T-helper 2 cell treated with Interferon-gamma antibody and Interleukin-4, amounts not matched to agents 100 ng/mL and 5 ng/mL, for 36 hours (primary cell): Measurements from ENCODE around the gene CCDC197. TPM values are rescaled to one million over a fixed set of nuclear protein-coding genes. Genes with fewer than 3 reads are reported as not detected.

Source experiments
- intact Hi-C: fragments of 100-400 bp; cut with micrococcal nuclease; formaldehyde crosslinking; loops from one replicate; pipeline ENCODE4 v1.15.1; 2023
- total RNA-seq: library from RNA; stranded (reverse); gene quantifications from 2 replicates; pipeline ENCODE4 v1.2.3, GENCODE V29; 2022

Gene CCDC197
- total RNA-seq, 1 donor from 2014 or later, result not detected

- intact Hi-C loops, result no loop called here
Observed at GRCh38 chr14:94038921-94039629, 42.0 kb downstream of the CCDC197 start.

GRCh38 chr14:94040247-94040646 is 43.1 kb downstream of the CCDC197 start:
- intact Hi-C loops, result no loop called here

- intact Hi-C loops, result no loop called here
Observed at GRCh38 chr14:94040796-94041195, 43.7 kb downstream of the CCDC197 start.

- intact Hi-C loops, result no loop called here
Observed at GRCh38 chr14:94041551-94042346, 44.6 kb downstream of the CCDC197 start.

- intact Hi-C loops, result no loop called here
Observed at GRCh38 chr14:94042433-94043091, 45.5 kb downstream of the CCDC197 start.

GRCh38 chr14:94043111-94043755 is 46.1 kb downstream of the CCDC197 start:
- intact Hi-C loops, result no loop called here

GRCh38 chr14:94043756-94044475 is 46.8 kb downstream of the CCDC197 start:
- intact Hi-C loops, result no loop called here

- intact Hi-C loops, result no loop called here
Observed at GRCh38 chr14:94044476-94045091, 47.5 kb downstream of the CCDC197 start.

- intact Hi-C loops, result no loop called here
Observed at GRCh38 chr14:94045101-94045500, 48.0 kb downstream of the CCDC197 start.

GRCh38 chr14:94045563-94046345 is 48.7 kb downstream of the CCDC197 start:
- intact Hi-C loops, result no loop called here

GRCh38 chr14:94046696-94047250 is 49.7 kb downstream of the CCDC197 start:
- intact Hi-C loops, result no loop called here

- intact Hi-C loops, result no loop called here
Observed at GRCh38 chr14:94047581-94047980, 50.5 kb downstream of the CCDC197 start.

GRCh38 chr14:94048691-94049624 is 51.9 kb downstream of the CCDC197 start:
- intact Hi-C loops, result no loop called here

- intact Hi-C loops, result no loop called here
Observed at GRCh38 chr14:94049625-94050023, 52.5 kb downstream of the CCDC197 start.

- intact Hi-C loops, result no loop called here
Observed at GRCh38 chr14:94050231-94050880, 53.3 kb downstream of the CCDC197 start.

- intact Hi-C loops, result no loop called here
Observed at GRCh38 chr14:94051115-94051514, 54.0 kb downstream of the CCDC197 start.

GRCh38 chr14:94051779-94052178 is 54.7 kb downstream of the CCDC197 start:
- intact Hi-C loops, result no loop called here

- intact Hi-C loops, result no loop called here
Observed at GRCh38 chr14:94052199-94052598, 55.1 kb downstream of the CCDC197 start.
